IMR-90 (cell line): ENCODE results near the gene ITIH2. TPM values are rescaled to one million over a fixed set of nuclear protein-coding genes. Genes with fewer than 3 reads are reported as not detected.

Experiments
- ATAC-seq: fragments of 200-7000 bp; cut with Tn5 transposase; 2 replicates; pipeline ENCODE4 v1.9.1; 2020; ENCODE audit warnings: low read depth, mild to moderate bottlenecking, moderate library complexity
- BruUV-seq: library from RNA; stranded (reverse); fragments of 400-500 nt; replicated peaks from 2 replicates; lab custom pipeline; 2021; lab: Mats Ljungman, UMichigan
- CTCF ChIA-PET: fragments of 300-600 bp; formaldehyde crosslinking; extraction: SDS; loops from one replicate; lab custom pipeline; 2021; ENCODE audit warnings: antibody characterized with exemption; lab: Yijun Ruan, JAX
- POLR2A ChIA-PET: fragments of 300-600 bp; sonication (Branson Sonifier 250); formaldehyde crosslinking; loops from one replicate; lab custom pipeline; 2022; ENCODE audit warnings: antibody characterized with exemption; ENCODE audit not compliant: unreplicated experiment; lab: Charles Lee
- DNase-seq: peaks from one replicate; pipeline ENCODE4 v3.0.0; 2013
- H2AFZ ChIP-seq: replicated peaks from 2 replicates; pipeline ENCODE3; 2013; ENCODE audit warnings: low read length, mild to moderate bottlenecking; ENCODE audit not compliant: poor library complexity
- H2AK5ac ChIP-seq: 2 replicates; pipeline ENCODE4 v1.6.1; 2013; ENCODE audit warnings: low read depth, low read length, inconsistent platforms
- H2AK9ac ChIP-seq: replicated peaks from 2 replicates; pipeline ENCODE3; 2013; ENCODE audit warnings: mild to moderate bottlenecking, low read depth, low read length, moderate library complexity; ENCODE audit not compliant: poor library complexity
- H2BK120ac ChIP-seq: 2 replicates; pipeline ENCODE4 v1.6.1; 2013; ENCODE audit warnings: low read depth, low read length, inconsistent platforms
- H2BK15ac ChIP-seq: 3 replicates; pipeline ENCODE4 v1.6.1; 2013; ENCODE audit warnings: low read depth, low read length, inconsistent platforms
- H2BK20ac ChIP-seq: 2 replicates; pipeline ENCODE4 v1.6.1; 2013; ENCODE audit warnings: low read depth, mild to moderate bottlenecking, inconsistent platforms, low read length, moderate library complexity
- H2BK5ac ChIP-seq: 2 replicates; pipeline ENCODE4 v1.6.1; 2013; ENCODE audit warnings: mild to moderate bottlenecking, low read depth, low read length, inconsistent platforms; ENCODE audit not compliant: poor library complexity, severe bottlenecking
- H3K14ac ChIP-seq: replicated peaks from 2 replicates; pipeline ENCODE4 v1.6.1; 2013; ENCODE audit warnings: low read depth, low read length, inconsistent platforms
- H3K18ac ChIP-seq: 2 replicates; pipeline ENCODE4 v1.6.1; 2013; ENCODE audit warnings: low read depth, low read length, control low read depth
- H3K23ac ChIP-seq: 2 replicates; pipeline ENCODE4 v1.6.1; 2013; ENCODE audit warnings: low read depth, low read length, inconsistent platforms
- H3K27ac ChIP-seq: 2 replicates; pipeline ENCODE4 v1.5.1; 2013; ENCODE audit warnings: mild to moderate bottlenecking, control low read depth, low read length; ENCODE audit not compliant: insufficient read depth
- H3K27me3 ChIP-seq: 2 replicates; pipeline ENCODE4 v1.6.1; 2013; ENCODE audit warnings: low read length; ENCODE audit not compliant: control insufficient read depth, insufficient read depth
- H3K36me3 ChIP-seq: 2 replicates; pipeline ENCODE4 v1.6.1; 2013; ENCODE audit warnings: low read length, mixed read lengths; ENCODE audit not compliant: control insufficient read depth, insufficient read depth
- H3K4ac ChIP-seq: 2 replicates; pipeline ENCODE4 v1.6.1; 2013; ENCODE audit warnings: low read depth, low read length, inconsistent platforms
- H3K4me1 ChIP-seq: 2 replicates; pipeline ENCODE4 v1.6.1; 2013; ENCODE audit warnings: low read length, mixed read lengths; ENCODE audit not compliant: control insufficient read depth, insufficient read depth
- H3K4me2 ChIP-seq: 2 replicates; pipeline ENCODE4 v1.6.1; 2013; ENCODE audit warnings: low read depth, mild to moderate bottlenecking, control low read depth, low read length, moderate library complexity
- H3K4me3 ChIP-seq: 2 replicates; pipeline ENCODE4 v1.5.1; 2013; ENCODE audit warnings: low read depth, mild to moderate bottlenecking, control low read depth, low read length, moderate library complexity; ENCODE audit not compliant: insufficient read depth
- H3K56ac ChIP-seq: 2 replicates; pipeline ENCODE4 v1.6.1; 2013; ENCODE audit warnings: low read length, inconsistent platforms; ENCODE audit not compliant: insufficient read depth; ENCODE audit errors: extremely low read depth
- H3K79me1 ChIP-seq, 2 experiments: 2 replicates each; pipeline ENCODE4 v1.6.1; 2013; ENCODE audit warnings: low read length in 2 of 2, inconsistent platforms in 1 of 2, low read depth in 1 of 2
- H3K9ac ChIP-seq: 2 replicates; pipeline ENCODE4 v1.6.1; 2013; ENCODE audit warnings: low read depth, low read length, control low read depth
- H3K9me1 ChIP-seq: 2 replicates; pipeline ENCODE4 v1.6.1; 2013; ENCODE audit warnings: low read length, inconsistent platforms; ENCODE audit not compliant: insufficient read depth
- H3K9me3 ChIP-seq: 2 replicates; pipeline ENCODE4 v1.6.1; 2013; ENCODE audit warnings: low read length; ENCODE audit not compliant: control insufficient read depth, insufficient read depth
- H4K20me1 ChIP-seq: 2 replicates; pipeline ENCODE4 v1.6.1; 2013; ENCODE audit warnings: low read length, inconsistent platforms; ENCODE audit not compliant: insufficient read depth
- H4K5ac ChIP-seq: 2 replicates; pipeline ENCODE4 v1.6.1; 2013; ENCODE audit warnings: mild to moderate bottlenecking, low read depth, low read length, control low read depth
- H4K8ac ChIP-seq, 2 experiments: 2 replicates each; pipeline ENCODE4 v1.6.1; 2013; ENCODE audit warnings: low read depth in 2 of 2, low read length in 2 of 2, control low read depth in 1 of 2, inconsistent platforms in 1 of 2
- H4K91ac ChIP-seq: 2 replicates; pipeline ENCODE4 v1.6.1; 2013; ENCODE audit warnings: low read depth, low read length, inconsistent platforms; ENCODE audit not compliant: insufficient read depth
- BHLHE40 ChIP-seq: fragments of 150-350 bp; IDR thresholded peaks from 2 replicates; pipeline ENCODE4 v1.6.1; 2016; ENCODE audit warnings: mild to moderate bottlenecking, low read depth, low read length
- CEBPB ChIP-seq: IDR thresholded peaks from 2 replicates; pipeline ENCODE4 v1.6.1; 2012; ENCODE audit warnings: low read depth, low read length, improper control_type of control experiment
- CHD1 ChIP-seq: IDR thresholded peaks from 2 replicates; pipeline ENCODE4 v1.6.1; 2012; ENCODE audit warnings: low read depth, low read length, improper control_type of control experiment
- CTCF ChIP-seq: conservative IDR thresholded peaks from 2 replicates; pipeline ENCODE4 v1.5.1; 2012; ENCODE audit warnings: mild to moderate bottlenecking, low read depth, low read length, improper control_type of control experiment
- FOS ChIP-seq: fragments of 150-350 bp; IDR thresholded peaks from 2 replicates; pipeline ENCODE4 v1.6.1; 2016; ENCODE audit warnings: low read depth, low read length
- MAFK ChIP-seq: IDR thresholded peaks from 2 replicates; pipeline ENCODE4 v1.6.1; 2012; ENCODE audit warnings: low read depth, low read length, improper control_type of control experiment
- MXI1 ChIP-seq: IDR thresholded peaks from 2 replicates; pipeline ENCODE4 v1.6.1; 2012; ENCODE audit warnings: low read depth, mild to moderate bottlenecking, low read length, moderate library complexity, borderline replicate concordance
- NFE2L2 ChIP-seq: fragments of 150-350 bp; IDR thresholded peaks from 2 replicates; pipeline ENCODE4 v1.6.1; 2016; ENCODE audit warnings: low read depth, mild to moderate bottlenecking, low read length
- POLR2A ChIP-seq: IDR thresholded peaks from 2 replicates; pipeline ENCODE4 v1.6.1; 2012; ENCODE audit warnings: mild to moderate bottlenecking, low read depth, low read length
- RAD21 ChIP-seq: IDR thresholded peaks from 2 replicates; pipeline ENCODE4 v1.6.1; 2012; ENCODE audit warnings: low read length, improper control_type of control experiment
- RCOR1 ChIP-seq: IDR thresholded peaks from 2 replicates; pipeline ENCODE4 v1.6.1; 2012; ENCODE audit warnings: mild to moderate bottlenecking, low read length, improper control_type of control experiment; ENCODE audit not compliant: insufficient replicate concordance
- RFX5 ChIP-seq: IDR thresholded peaks from 2 replicates; pipeline ENCODE4 v1.8.0; 2012; ENCODE audit warnings: low read depth, mild to moderate bottlenecking, low read length, moderate library complexity
- SMC3 ChIP-seq: fragments of 150-350 bp; IDR thresholded peaks from 2 replicates; pipeline ENCODE4 v1.6.1; 2016; ENCODE audit warnings: low read depth, mild to moderate bottlenecking, antibody characterized with exemption, low read length, moderate library complexity
- USF2 ChIP-seq: fragments of 150-350 bp; IDR thresholded peaks from 2 replicates; pipeline ENCODE4 v1.6.1; 2017; ENCODE audit warnings: mild to moderate bottlenecking, antibody characterized with exemption, low read length, low read depth
- WGBS, 2 experiments: methylation state at CpG; one replicate each; pipeline versions ENCODE4 v1.1.5 to v1.1.7; 2013; ENCODE audit warnings: missing lambda C conversion rate in 2 of 2; ENCODE audit not compliant: insufficient read length in 1 of 2; ENCODE audit errors: extremely low coverage in 2 of 2; 5-methylcytosine and 5-hydroxymethylcytosine counted together
- dilution Hi-C: fragments of 300-500 bp; cut with HindIII; formaldehyde crosslinking; loops from one replicate; pipeline ENCODE4 v1.14.3; 2018; ENCODE audit warnings: low sequenced_read_pairs; ENCODE audit not compliant: unreplicated experiment
- in situ Hi-C: fragments of 300-500 bp; cut with MboI; formaldehyde crosslinking; loops from 3 replicates; pipeline ENCODE4 v1.14.3; 2019; ENCODE audit warnings: low sequenced_read_pairs, inconsistent platforms, mixed read lengths
- intact Hi-C: fragments of 100-400 bp; cut with micrococcal nuclease; formaldehyde crosslinking; loops from 2 replicates; pipeline ENCODE4 v1.10.0; 2022
- polyA plus RNA-seq, 3 experiments: library from polyadenylated mRNA; depleted of rRNA; stranded (reverse); fragments of >200 nt; gene quantifications; 2 replicates each; pipeline ENCODE4 v1.2.3, GENCODE V29; 2012; ENCODE audit warnings: low replicate concordance in 1 of 3
- total RNA-seq: library from RNA; depleted of rRNA; stranded (reverse); fragments of >200 nt; gene quantifications from 2 replicates; pipeline ENCODE4 v1.2.3, GENCODE V29; 2012
- TF ChIP-seq, protein P1 (sequence below): fragments of 150-350 bp; IDR thresholded peaks from 2 replicates; pipeline ENCODE4 v1.6.1; 2016; ENCODE audit warnings: low read depth, mild to moderate bottlenecking, low read length, moderate library complexity, borderline replicate concordance

Gene ITIH2
- total and polyA plus RNA-seq, 2 of the 4 experiments (the other 2 are of a cell fraction), result not detected

DNA sequence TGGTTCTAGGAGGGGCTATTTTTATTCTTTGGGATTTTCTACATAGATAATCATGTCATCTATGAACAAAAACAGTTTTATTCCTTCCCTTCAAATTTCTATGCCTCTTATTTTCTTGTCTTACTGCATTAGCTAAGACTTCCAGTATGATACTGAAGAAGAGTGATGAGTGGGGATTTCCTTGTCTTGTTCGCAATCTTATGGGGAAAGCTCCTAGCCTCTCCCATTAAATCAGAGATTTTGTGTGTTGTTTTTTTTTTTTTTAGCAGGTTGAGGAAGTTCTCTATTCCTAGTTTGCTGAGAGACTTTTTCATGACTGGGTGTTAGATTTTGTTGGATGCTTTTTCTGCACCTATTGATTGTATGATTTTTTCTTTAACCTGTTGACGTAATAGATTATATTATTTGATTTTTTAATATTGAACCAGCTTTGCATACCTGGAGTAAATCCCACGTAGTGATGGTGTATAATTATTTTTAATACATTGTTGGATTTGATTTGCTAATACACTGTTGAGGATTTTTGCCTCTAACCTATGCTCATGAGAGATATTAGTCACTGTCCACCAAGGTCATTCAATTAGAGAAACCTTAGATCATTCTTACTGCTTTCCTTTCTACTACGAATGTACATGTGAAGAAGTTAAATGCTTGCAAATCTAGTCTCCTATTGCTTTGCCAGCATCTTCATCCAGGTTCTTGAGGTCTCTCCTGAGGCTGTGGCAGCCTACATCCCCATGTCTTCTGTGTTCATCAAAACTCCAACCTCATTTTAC, 91.3 kb downstream of the ITIH2 start:
- H3K9ac ChIP-seq, result no peak overlapping the region
- H3K14ac ChIP-seq, result no peak overlapping the region
- dilution Hi-C loops, result no loop called here
- H2BK15ac ChIP-seq, result no peak overlapping the region
- no peak overlapping the region for H4K8ac ChIP-seq
- no peak overlapping the region for H3K27ac ChIP-seq
- WGBS, 2 experiments, result no CpG with 5 or more reads among the region's 4 CpGs
- no peak overlapping the region; the same call in 1 of the 2 replicates for H3K23ac ChIP-seq
- BruUV-seq, result no TSS peak
- H3K36me3 ChIP-seq, result peaks cover 4% of the 10 kb centered on the region
- H3K4me1 ChIP-seq, result peaks cover 10% of the 10 kb centered on the region
- H2AK5ac ChIP-seq, result no peak overlapping the region
- no peak overlapping the region for H3K4me3 ChIP-seq
- 0 out of 2 replicates have a peak, but pooled peaks cover 6% of the 10 kb centered on the region for H3K9me1 ChIP-seq
- no peak overlapping the region for H2AFZ ChIP-seq
- ATAC-seq (no peak), DNase-seq (no peak)
- no peak overlapping the region for H3K18ac ChIP-seq
- ChIA-PET POLR2A (no interaction called here), CTCF (no interaction called here)
- no peaks in the 10 kb centered on the region for H3K9me3 ChIP-seq
- no peak overlapping the region for H2BK20ac ChIP-seq
- H3K4me2 ChIP-seq, result no peak overlapping the region
- in situ Hi-C loops, result loop anchor here (25.0 kb wide), 1 partner anchor 1057 kb away; no protein-coding TSS in a partner anchor
- no peak overlapping the region for H4K91ac ChIP-seq
- no peaks in the 10 kb centered on the region for H3K27me3 ChIP-seq
- no peak overlapping the region for H3K4ac ChIP-seq
- H3K79me1 ChIP-seq, result peaks cover 4 to 48% of the 10 kb centered on the region in 2 experiments; a peak in 3 of 4 replicates
- peaks cover 46% of the 10 kb centered on the region for H4K20me1 ChIP-seq
- no peak overlapping the region for H4K5ac ChIP-seq
- H2AK9ac ChIP-seq, result no peak overlapping the region
- intact Hi-C loops, result no loop called here
- H2BK120ac ChIP-seq, result no peak overlapping the region
- H2BK5ac ChIP-seq, result no peak overlapping the region
- TF ChIP-seq, protein P1, sequence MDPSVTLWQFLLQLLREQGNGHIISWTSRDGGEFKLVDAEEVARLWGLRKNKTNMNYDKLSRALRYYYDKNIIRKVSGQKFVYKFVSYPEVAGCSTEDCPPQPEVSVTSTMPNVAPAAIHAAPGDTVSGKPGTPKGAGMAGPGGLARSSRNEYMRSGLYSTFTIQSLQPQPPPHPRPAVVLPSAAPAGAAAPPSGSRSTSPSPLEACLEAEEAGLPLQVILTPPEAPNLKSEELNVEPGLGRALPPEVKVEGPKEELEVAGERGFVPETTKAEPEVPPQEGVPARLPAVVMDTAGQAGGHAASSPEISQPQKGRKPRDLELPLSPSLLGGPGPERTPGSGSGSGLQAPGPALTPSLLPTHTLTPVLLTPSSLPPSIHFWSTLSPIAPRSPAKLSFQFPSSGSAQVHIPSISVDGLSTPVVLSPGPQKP, result no peak
- no peak for TF ChIP-seq FOS
- no peak for TF ChIP-seq RAD21
- no peak for TF ChIP-seq CTCF
- TF ChIP-seq SMC3, result no peak
- TF ChIP-seq USF2, result no peak
- TF ChIP-seq MAFK, result no peak
- no peak for TF ChIP-seq BHLHE40
- TF ChIP-seq RFX5, result no peak
- no peak for TF ChIP-seq CEBPB
- TF ChIP-seq CHD1, result no peak
- TF ChIP-seq POLR2A, result no peak
- no peak for TF ChIP-seq RCOR1
- no peak for TF ChIP-seq MXI1
- no peak for TF ChIP-seq NFE2L2
- H3K56ac ChIP-seq, result no peak overlapping the region
